Prostate gland (tissue), 2 donors: Measurements from ENCODE around the gene RBBP8NL. TPM values are rescaled to one million over a fixed set of nuclear protein-coding genes. Genes with fewer than 3 reads are reported as not detected.
A peak's percentile ranks its signal among the peaks of the same experiment; 100 is the strongest.

Experiments used
- DNase-seq: peaks from one replicate; pipeline ENCODE4 v3.0.0-alpha.2; 2019; ENCODE audit warnings: low spot score
- H3K27ac ChIP-seq, 2 donors: fragments of 200-600 bp; sonication (generic); 2 replicates each; pipeline ENCODE4 v1.5.1; 2017 to 2019
- H3K27me3 ChIP-seq: fragments of 200-600 bp; sonication (generic); replicated peaks from 2 replicates; pipeline ENCODE4 v1.5.1; 2019; ENCODE audit not compliant: insufficient read depth
- H3K36me3 ChIP-seq, 2 donors: fragments of 200-600 bp; sonication (generic); 1 replicate in 1 of 2; 2 replicates in 1 of 2; pipeline versions ENCODE4 v1.5.1 to v1.8.1; 2017 to 2019
- H3K4me1 ChIP-seq: fragments of 200-600 bp; sonication (generic); replicated peaks from 2 replicates; pipeline ENCODE4 v1.5.1; 2019
- H3K4me3 ChIP-seq, 2 donors: fragments of 200-600 bp; sonication (generic); 2 replicates each; pipeline ENCODE4 v1.5.1; 2017 to 2019
- H3K9me3 ChIP-seq: fragments of 200-600 bp; sonication (generic); 2 replicates; pipeline ENCODE4 v1.5.1; 2017
- CTCF ChIP-seq, 4 experiments: fragments of 200-600 bp in 2 of 4; fragments of 450-650 bp in 2 of 4; sonication (generic) in 2 of 4; IDR thresholded peaks; 1 replicate in 3 of 4; 2 replicates in 1 of 4; pipeline ENCODE4 v1.5.1; 2016 to 2019; ENCODE audit warnings: antibody characterized with exemption in 4 of 4, mild to moderate bottlenecking in 2 of 4, moderate library complexity in 2 of 4
- POLR2A ChIP-seq: fragments of 450-650 bp; IDR thresholded peaks from one replicate; pipeline ENCODE4 v1.6.1; 2016; ENCODE audit warnings: antibody characterized with exemption, mild to moderate bottlenecking
- POLR2AphosphoS5 ChIP-seq: sonication (generic); formaldehyde crosslinking; IDR thresholded peaks from one replicate; pipeline ENCODE4 v1.6.1; 2017; ENCODE audit warnings: antibody characterized with exemption
- whole genome bisulfite sequencing: methylation state at CpG from one replicate; pipeline ENCODE4 v1.1.5; 2018; 5-methylcytosine and 5-hydroxymethylcytosine counted together
- intact Hi-C: fragments of 100-400 bp; cut with DNase I; formaldehyde crosslinking; loops from one replicate; pipeline ENCODE4 v1.14.2; 2022
- total RNA-seq, 2 donors: library from RNA; depleted of rRNA; stranded (reverse); fragments of >200 nt; gene quantifications; one replicate each; pipeline ENCODE4 v1.1.0, GENCODE V29; 2016

The RBBP8NL gene
- total RNA-seq, 2 donors from 2014 or later: 4.9 to 10.9 TPM

GRCh38 chr20:62366370-62367135 is 60.8 kb downstream of the RBBP8NL start:
- WGBS: under 1% methylated on average over 49 of the region's 72 CpGs
- DNase-seq: peak; percentile 73
- Histone ChIP-seq H3K4me3 (peak overlapping the region; percentile 88 to 89), H3K9me3 (no peaks in the 10 kb centered on the region), H3K4me1 (peaks cover 41% of the 10 kb centered on the region), H3K36me3 (no peaks in the 10 kb centered on the region), H3K27me3 (no peaks in the 10 kb centered on the region), H3K27ac (peak overlapping the region; percentile 91 to 92)
- intact Hi-C loops: no loop called here
- TF ChIP-seq CTCF (IDR thresholded peaks at IDR 0.05): no peak
- TF ChIP-seq POLR2A: peak; percentile 7
- TF ChIP-seq POLR2AphosphoS5: peak; percentile 40

- peak overlapping the region; percentile 88 to 89 for H3K4me3 ChIP-seq
- no peaks in the 10 kb centered on the region for H3K9me3 ChIP-seq
- no peaks in the 10 kb centered on the region for H3K27me3 ChIP-seq
- DNase-seq: peak; percentile 67
- H3K36me3 ChIP-seq: no peaks in the 10 kb centered on the region
- TF ChIP-seq CTCF (IDR thresholded peaks at IDR 0.05) (no peak), POLR2A (no peak), POLR2AphosphoS5 (peak; percentile 62)
- H3K27ac ChIP-seq: peak overlapping the region; percentile 91 to 92
- H3K4me1 ChIP-seq: peaks cover 42% of the 10 kb centered on the region
- WGBS: 6% methylated on average over 5 of the region's 10 CpGs
- intact Hi-C loops: no loop called here
These were observed 61.4 kb downstream of the RBBP8NL start for GRCh38 chr20:62365814-62366369.

GRCh38 chr20:62364911-62365736 is 62.2 kb downstream of the RBBP8NL start:
- H3K4me1 ChIP-seq: peaks cover 45% of the 10 kb centered on the region
- intact Hi-C loops: no loop called here
- TF ChIP-seq CTCF (IDR thresholded peaks at IDR 0.05) (no peak), POLR2AphosphoS5 (no peak), POLR2A (no peak)
- no peak for DNase-seq
- H3K9me3 ChIP-seq: no peaks in the 10 kb centered on the region
- WGBS: 33% methylated on average over 27 of the region's 27 CpGs
- H3K27ac ChIP-seq: peak overlapping the region; percentile 91 to 92
- H3K27me3 ChIP-seq: no peaks in the 10 kb centered on the region
- H3K36me3 ChIP-seq: no peaks in the 10 kb centered on the region
- H3K4me3 ChIP-seq: peak overlapping the region; percentile 88 to 89

GRCh38 chr20:62363920-62364851 is 63.2 kb downstream of the RBBP8NL start:
- Histone ChIP-seq H3K27me3 (no peaks in the 10 kb centered on the region), H3K27ac (peak overlapping the region; percentile 91 to 92), H3K9me3 (no peaks in the 10 kb centered on the region), H3K4me3 (peak overlapping the region; percentile 88 to 89), H3K4me1 (peaks cover 47% of the 10 kb centered on the region), H3K36me3 (no peaks in the 10 kb centered on the region)
- intact Hi-C loops: no loop called here
- DNase-seq: peak; percentile 3
- TF ChIP-seq CTCF (IDR thresholded peaks at IDR 0.05) (no peak), POLR2A (no peak), POLR2AphosphoS5 (no peak)
- WGBS: 62% methylated on average over 22 of the region's 22 CpGs
